GM18502 (cell line): ENCODE measurements around the gene ERVFRD-1.
"Not testable (repeated sequence)": the region's sequence is repeated elsewhere in the genome, so short reads cannot be mapped to it uniquely, and the experiment has no call there.

ENCODE experiments used
- ATAC-seq: cut with Tn5 transposase; IDR thresholded peaks from one replicate; pipeline ENCODE4 v1.9.1; 2021; ENCODE audit warnings: mild to moderate bottlenecking; ENCODE audit not compliant: unreplicated experiment, poor library complexity

The ERVFRD-1 gene

GRCh38 chr6:11092668-11093375, 18.7 kb downstream of the ERVFRD-1 start:
- peak; percentile 36 for ATAC-seq

GRCh38 chr6:11091141-11091540, 20.4 kb downstream of the ERVFRD-1 start:
- not testable (repeated sequence) for ATAC-seq

- ATAC-seq, result no peak
These were observed 21.8 kb downstream of the ERVFRD-1 start for GRCh38 chr6:11089695-11090094.

- ATAC-seq, result not testable (repeated sequence)
These were observed 24.2 kb downstream of the ERVFRD-1 start for GRCh38 chr6:11087141-11087812.

GRCh38 chr6:11085758-11086435, 25.6 kb downstream of the ERVFRD-1 start:
- no peak for ATAC-seq

- ATAC-seq, result no peak
These were observed 27.6 kb downstream of the ERVFRD-1 start for GRCh38 chr6:11083956-11084355.

- no peak for ATAC-seq
These were observed 28.0 kb downstream of the ERVFRD-1 start for GRCh38 chr6:11083491-11083890.

- ATAC-seq, result no peak
These were observed 31.2 kb downstream of the ERVFRD-1 start for GRCh38 chr6:11080296-11080695.

GRCh38 chr6:11078266-11078665, 33.3 kb downstream of the ERVFRD-1 start:
- ATAC-seq, result no peak

GRCh38 chr6:11076540-11076939, 35.0 kb downstream of the ERVFRD-1 start:
- no peak for ATAC-seq

GRCh38 chr6:11072101-11072500, 39.4 kb downstream of the ERVFRD-1 start:
- ATAC-seq, result no peak

GRCh38 chr6:11069760-11070159, 41.8 kb downstream of the ERVFRD-1 start:
- no peak for ATAC-seq

- ATAC-seq, result no peak
These were observed 44.2 kb downstream of the ERVFRD-1 start for GRCh38 chr6:11067348-11067747.

GRCh38 chr6:11066505-11067347, 44.8 kb downstream of the ERVFRD-1 start:
- ATAC-seq, result no peak

GRCh38 chr6:11065436-11066202, 45.9 kb downstream of the ERVFRD-1 start:
- ATAC-seq, result no peak

- ATAC-seq, result no peak
These were observed 46.7 kb downstream of the ERVFRD-1 start for GRCh38 chr6:11064836-11065235.

- no peak for ATAC-seq
These were observed 48.8 kb downstream of the ERVFRD-1 start for GRCh38 chr6:11062715-11063114.

GRCh38 chr6:11062083-11062482, 49.4 kb downstream of the ERVFRD-1 start:
- ATAC-seq, result no peak

GRCh38 chr6:11058406-11058805, 53.1 kb downstream of the ERVFRD-1 start:
- no peak for ATAC-seq

- no peak for ATAC-seq
These were observed 54.7 kb downstream of the ERVFRD-1 start for GRCh38 chr6:11056871-11057270.
